H1 (cell line): ENCODE results near the gene SOX2. TPM values are rescaled to one million over a fixed set of nuclear protein-coding genes. Genes with fewer than 3 reads are reported as not detected.

Source experiments
- CTCF ChIA-PET: fragments of 300-600 bp; sonication (Branson Sonifier 250); formaldehyde crosslinking; loops from one replicate; lab custom pipeline; 2021; ENCODE audit not compliant: partially characterized antibody; lab: Charles Lee
- POLR2A ChIA-PET: fragments of 300-600 bp; sonication (Branson Sonifier 250); formaldehyde crosslinking; loops from one replicate; lab custom pipeline; 2021; ENCODE audit warnings: inconsistent platforms; ENCODE audit not compliant: partially characterized antibody; lab: Charles Lee
- DNase-seq, 2 experiments: peaks; one replicate each; pipeline versions ENCODE4 v3.0.0 to v3.0.0-alpha.2; 2010 to 2022; ENCODE audit warnings: low spot score in 2 of 2, low read depth in 1 of 2, mixed read lengths in 1 of 2
- FAIRE-seq: peaks from 2 replicates; lab custom pipeline; 2011; peaks lifted over from hg19 to GRCh38; lab: Jason Lieb, UNC
- H2AFZ ChIP-seq: 2 replicates; pipeline ENCODE4 v1.8.1; 2012; ENCODE audit warnings: low read length, inconsistent platforms
- H2AK5ac ChIP-seq: 2 replicates; pipeline ENCODE4 v1.6.1; 2013; ENCODE audit warnings: low read depth, low read length
- H2BK120ac ChIP-seq: replicated peaks from 2 replicates; pipeline ENCODE3; 2013; ENCODE audit warnings: low read depth, low read length, inconsistent platforms
- H2BK12ac ChIP-seq: 2 replicates; pipeline ENCODE4 v1.6.1; 2013; ENCODE audit warnings: low read depth, low read length
- H2BK15ac ChIP-seq: 2 replicates; pipeline ENCODE4 v1.6.1; 2013; ENCODE audit warnings: low read length
- H2BK20ac ChIP-seq: 2 replicates; pipeline ENCODE4 v1.6.1; 2013; ENCODE audit warnings: low read length
- H2BK5ac ChIP-seq: 2 replicates; pipeline ENCODE4 v1.6.1; 2013; ENCODE audit warnings: low read depth, low read length
- H3K14ac ChIP-seq: 2 replicates; pipeline ENCODE4 v1.6.1; 2013; ENCODE audit warnings: inconsistent platforms; ENCODE audit not compliant: insufficient read length
- H3K18ac ChIP-seq: 2 replicates; pipeline ENCODE4 v1.6.1; 2013; ENCODE audit warnings: low read length; ENCODE audit errors: extremely low read depth
- H3K23ac ChIP-seq: 2 replicates; pipeline ENCODE4 v1.6.1; 2013; ENCODE audit warnings: inconsistent platforms; ENCODE audit not compliant: insufficient read length
- H3K23me2 ChIP-seq: 2 replicates; pipeline ENCODE4 v1.6.1; 2013; ENCODE audit warnings: low read depth, low read length
- H3K27ac ChIP-seq: 2 replicates; pipeline ENCODE4 v1.6.1; 2011; ENCODE audit warnings: low read depth, low read length, inconsistent platforms
- H3K27me3 ChIP-seq, 4 experiments: replicated peaks in 1 of 4; 1 replicate in 1 of 4; 2 replicates in 3 of 4; pipeline versions ENCODE4 v1.6.1 to v1.8.1; 2011 to 2013; ENCODE audit warnings: low read length in 3 of 4, mild to moderate bottlenecking in 3 of 4, inconsistent platforms in 2 of 4, mixed read lengths in 2 of 4, moderate library complexity in 1 of 4; ENCODE audit not compliant: control insufficient read depth in 3 of 4, insufficient read depth in 3 of 4; ENCODE audit errors: extremely low read depth in 1 of 4
- H3K36me3 ChIP-seq, 4 experiments: 2 replicates each; pipeline versions ENCODE4 v1.6.1 to v1.8.1; 2011 to 2013; ENCODE audit warnings: mild to moderate bottlenecking in 4 of 4, low read length in 3 of 4, moderate library complexity in 2 of 4, control low read depth in 1 of 4, inconsistent platforms in 1 of 4; ENCODE audit not compliant: insufficient read depth in 4 of 4, control insufficient read depth in 2 of 4
- H3K4ac ChIP-seq: replicated peaks from 2 replicates; pipeline ENCODE3; 2013; ENCODE audit warnings: low read length, low read depth, mixed read lengths, inconsistent platforms; ENCODE audit not compliant: insufficient read length
- H3K4me1 ChIP-seq, 4 experiments: replicated peaks in 1 of 4; 1 replicate in 1 of 4; 2 replicates in 3 of 4; pipeline versions ENCODE4 v1.6.1 to v1.8.1; 2011 to 2013; ENCODE audit warnings: low read length in 3 of 4, inconsistent platforms in 2 of 4, mixed read lengths in 1 of 4; ENCODE audit not compliant: insufficient read depth in 4 of 4, control insufficient read depth in 3 of 4
- H3K4me2 ChIP-seq, 2 experiments: 2 replicates each; pipeline versions ENCODE4 v1.6.1 to v1.8.1; 2011 to 2013; ENCODE audit warnings: low read depth in 2 of 2, low read length in 2 of 2, control low read depth in 1 of 2, inconsistent platforms in 1 of 2, mild to moderate bottlenecking in 1 of 2; ENCODE audit not compliant: insufficient read depth in 1 of 2
- H3K4me3 ChIP-seq, 4 experiments: fragments of 200-600, 300-600 bp in 1 of 4; sonication (generic), shearing (Covaris generic), sonication (Bioruptor Twin) in 1 of 4; 2 replicates each; pipeline versions ENCODE4 v1.5.1 to v1.8.1; 2011 to 2016; ENCODE audit warnings: low read length in 4 of 4, low read depth in 3 of 4, control low read depth in 2 of 4, inconsistent platforms in 2 of 4, mild to moderate bottlenecking in 2 of 4, mixed read lengths in 1 of 4, moderate library complexity in 1 of 4; ENCODE audit not compliant: insufficient read depth in 2 of 4; ENCODE audit errors: extremely low read depth in 1 of 4
- H3K56ac ChIP-seq: replicated peaks from 2 replicates; pipeline ENCODE3; 2013; ENCODE audit warnings: low read depth, mild to moderate bottlenecking, mixed read lengths, low read length, inconsistent platforms; ENCODE audit not compliant: insufficient read length
- H3K79me1 ChIP-seq: 2 replicates; pipeline ENCODE4 v1.6.1; 2013; ENCODE audit warnings: low read depth, low read length, control low read depth
- H3K79me2 ChIP-seq, 2 experiments: 2 replicates each; pipeline versions ENCODE4 v1.6.1 to v1.8.1; 2012 to 2013; ENCODE audit warnings: low read length in 2 of 2, mild to moderate bottlenecking in 2 of 2, inconsistent platforms in 1 of 2; ENCODE audit not compliant: insufficient read depth in 2 of 2, control insufficient read depth in 1 of 2
- H3K9ac ChIP-seq, 4 experiments: replicated peaks in 1 of 4; 1 replicate in 1 of 4; 2 replicates in 3 of 4; pipeline versions ENCODE4 v1.6.1 to v1.8.1; 2011 to 2013; ENCODE audit warnings: low read depth in 3 of 4, low read length in 3 of 4, control low read depth in 2 of 4, mild to moderate bottlenecking in 2 of 4, moderate library complexity in 2 of 4, inconsistent platforms in 1 of 4; ENCODE audit errors: extremely low read depth in 1 of 4
- H3K9me3 ChIP-seq, 2 experiments: 2 replicates each; pipeline versions ENCODE4 v1.6.1 to v1.8.1; 2012 to 2013; ENCODE audit warnings: mild to moderate bottlenecking in 2 of 2, moderate library complexity in 2 of 2, control low read depth in 1 of 2, inconsistent platforms in 1 of 2, low read depth in 1 of 2, low read length in 1 of 2, mixed read lengths in 1 of 2; ENCODE audit not compliant: insufficient read depth in 2 of 2
- H4K20me1 ChIP-seq, 2 experiments: replicated peaks in 1 of 2; 2 replicates each; pipeline versions ENCODE3 to v1.8.1; 2011 to 2013; ENCODE audit warnings: inconsistent platforms in 2 of 2, low read length in 2 of 2, mild to moderate bottlenecking in 1 of 2; ENCODE audit not compliant: insufficient read depth in 2 of 2, control insufficient read depth in 1 of 2
- H4K5ac ChIP-seq: 2 replicates; pipeline ENCODE4 v1.6.1; 2013; ENCODE audit warnings: low read length, low read depth, mixed read lengths, inconsistent platforms; ENCODE audit not compliant: insufficient read length
- H4K8ac ChIP-seq: 2 replicates; pipeline ENCODE4 v1.8.0; 2013; ENCODE audit warnings: mild to moderate bottlenecking, moderate library complexity, low read length, inconsistent platforms; ENCODE audit not compliant: insufficient read depth; ENCODE audit errors: extremely low read depth
- H4K91ac ChIP-seq: replicated peaks from 2 replicates; pipeline ENCODE3; 2013; ENCODE audit warnings: low read length, mixed read lengths, inconsistent platforms; ENCODE audit not compliant: insufficient read length
- KDM4A ChIP-seq: IDR thresholded peaks from one replicate; pipeline ENCODE4 v1.7.1; 2012; ENCODE audit warnings: low read depth, mild to moderate bottlenecking, moderate library complexity, low read length, inconsistent platforms; ENCODE audit not compliant: severe bottlenecking
- POLR2A ChIP-seq, 2 experiments: IDR thresholded peaks; 1 replicate in 1 of 2; 2 replicates in 1 of 2; pipeline ENCODE4 v1.6.1; 2011; ENCODE audit warnings: low read depth in 2 of 2, low read length in 2 of 2, mild to moderate bottlenecking in 2 of 2; ENCODE audit errors: control extremely low read depth in 1 of 2
- RNF2 ChIP-seq: fragments of 200-900, 300-1000 bp; sonication (generic); IDR thresholded peaks from 2 replicates; pipeline ENCODE4 v1.7.1; 2016; ENCODE audit warnings: borderline replicate concordance, low read depth, mild to moderate bottlenecking, antibody characterized with exemption, low read length; ENCODE audit not compliant: poor library complexity, severe bottlenecking; ENCODE audit errors: missing control alignments
- SAP30 ChIP-seq: fragments of 300-600 bp; sonication (generic); IDR thresholded peaks from 2 replicates; pipeline ENCODE4 v1.7.1; 2012; ENCODE audit warnings: low read length, moderate library complexity, mild to moderate bottlenecking, inconsistent platforms; ENCODE audit not compliant: insufficient read depth, insufficient replicate concordance
- SRF ChIP-seq: IDR thresholded peaks from 2 replicates; pipeline ENCODE4 v1.6.1; 2011; ENCODE audit warnings: mild to moderate bottlenecking, low read depth, low read length, moderate library complexity
- TBP ChIP-seq: IDR thresholded peaks from 2 replicates; pipeline ENCODE4 v1.6.1; 2011; ENCODE audit warnings: low read depth, low read length, improper control_type of control experiment
- WGBS, 2 experiments: shearing (Covaris generic) in 1 of 2; methylation state at CpG; one replicate each; pipeline versions ENCODE4 v1.1.6 to v1.1.7; 2013 to 2015; ENCODE audit warnings: low lambda C conversion rate in 2 of 2, mixed read lengths in 2 of 2, inconsistent platforms in 1 of 2, low coverage in 1 of 2, missing lambda C conversion rate in 1 of 2; ENCODE audit not compliant: insufficient replicate concordance in 2 of 2, insufficient coverage in 1 of 2, insufficient read length in 1 of 2; ENCODE audit errors: extremely low coverage in 1 of 2, missing lambda C conversion rate in 1 of 2; 5-methylcytosine and 5-hydroxymethylcytosine counted together
- polyA plus RNA-seq, 7 experiments: library from polyadenylated mRNA; depleted of rRNA in 3 of 7; stranded (reverse) in 5 of 7; unstranded in 2 of 7; fragments of >200 nt in 5 of 7; fragments of 200-250 nt in 2 of 7; gene quantifications; 1 replicate in 5 of 7; 2 replicates in 1 of 7; 4 replicates in 1 of 7; pipeline versions ENCODE4 v1.2.1 to v1.2.3, GENCODE V29; 2011 to 2013; ENCODE audit warnings: missing spikeins in 2 of 7, mixed read lengths in 2 of 7
- total RNA-seq: library from RNA; stranded (reverse); fragmentation: NEBNext Ultra II Directional; extraction: Animal tissue kit (Norgen Biotek cat#: 25700); gene quantifications from 2 replicates; pipeline ENCODE4 v1.2.1, GENCODE V29; 2021
- TF ChIP-seq, protein P1 (sequence below): IDR thresholded peaks from 2 replicates; pipeline ENCODE4 v1.6.1; 2012; ENCODE audit warnings: inconsistent platforms
- TF ChIP-seq, protein P2 (sequence below): IDR thresholded peaks from 2 replicates; pipeline ENCODE4 v1.6.1; 2011; ENCODE audit warnings: low read depth, mild to moderate bottlenecking, low read length; ENCODE audit not compliant: insufficient read depth

The SOX2 gene
- total and polyA plus RNA-seq, 2 of the 8 experiments (the other 6 are each of a cell fraction or from before 2014, with no cell fraction given) = 149 to 247 TPM

GRCh38 chr3:181712226-181712552, 464 bp downstream of the SOX2 start:
- H2BK20ac ChIP-seq = no peak overlapping the region
- no peak overlapping the region for H2AK5ac ChIP-seq
- no peak overlapping the region for H2BK120ac ChIP-seq
- H3K9me3 ChIP-seq = no peaks in the 10 kb centered on the region
- H3K79me1 ChIP-seq = no peaks in the 10 kb centered on the region; the same call in 1 of the 2 replicates
- H4K8ac ChIP-seq = no peak overlapping the region
- no peak overlapping the region for H3K56ac ChIP-seq
- H2BK5ac ChIP-seq = peak overlapping the region; percentile 98
- no peak overlapping the region for H2BK12ac ChIP-seq
- DNase-seq (no peak), FAIRE-seq (no peak)
- H3K23me2 ChIP-seq = peaks cover 11% of the 10 kb centered on the region
- CTCF ChIA-PET = interaction anchor here (0.6 kb wide), 1 partner anchor 107 kb away, joined by 5 read pairs; no protein-coding TSS in a partner anchor
- peaks cover 0 to 44% (median 8%) of the 10 kb centered on the region in 4 experiments; a peak in 4 of 8 replicates for H3K36me3 ChIP-seq
- H3K4me3 ChIP-seq = peak overlapping the region; percentile 90 to 98 (median 96)
- TF ChIP-seq, protein P1, sequence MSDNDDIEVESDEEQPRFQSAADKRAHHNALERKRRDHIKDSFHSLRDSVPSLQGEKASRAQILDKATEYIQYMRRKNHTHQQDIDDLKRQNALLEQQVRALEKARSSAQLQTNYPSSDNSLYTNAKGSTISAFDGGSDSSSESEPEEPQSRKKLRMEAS = no peak
- no peak for TF ChIP-seq SRF
- no peak for TF ChIP-seq TBP
- TF ChIP-seq RNF2 = no peak
- TF ChIP-seq POLR2A (IDR thresholded peaks at IDR 0.05; ENCODE audit: control extremely low read depth in 1 of 2, low read depth in 2 of 2, low read length in 2 of 2) = peak in 1 of 2 experiments; percentile 21; a peak in 1 of 3 replicates
- TF ChIP-seq SAP30 = peak; percentile 17
- TF ChIP-seq, protein P2, sequence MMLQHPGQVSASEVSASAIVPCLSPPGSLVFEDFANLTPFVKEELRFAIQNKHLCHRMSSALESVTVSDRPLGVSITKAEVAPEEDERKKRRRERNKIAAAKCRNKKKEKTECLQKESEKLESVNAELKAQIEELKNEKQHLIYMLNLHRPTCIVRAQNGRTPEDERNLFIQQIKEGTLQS = no peak
- TF ChIP-seq KDM4A = no peak
- no peak overlapping the region for H2BK15ac ChIP-seq
- H3K79me2 ChIP-seq = peaks cover 13 to 61% of the 10 kb centered on the region in 2 experiments
- peaks cover 0 to 16% (median 7%) of the 10 kb centered on the region in 4 experiments; a peak in 4 of 7 replicates for H3K4me1 ChIP-seq
- H4K5ac ChIP-seq = peak overlapping the region; percentile 96
- WGBS, 2 experiments = 0% methylated on average over 23 of the region's 44 CpGs; no CpG with 5 or more reads in 1 of the 2 experiments
- H3K4me2 ChIP-seq = peak overlapping the region; percentile 75 to 94; a peak in 3 of 4 replicates
- H4K91ac ChIP-seq = no peak overlapping the region
- H3K27me3 ChIP-seq = no peaks in the 10 kb centered on the region
- no peak overlapping the region for H3K4ac ChIP-seq
- H3K23ac ChIP-seq = no peak overlapping the region
- H4K20me1 ChIP-seq = peaks cover 0 to 2% of the 10 kb centered on the region in 2 experiments
- peak overlapping the region; percentile 67; the same call in 1 of the 2 replicates for H3K27ac ChIP-seq
- POLR2A ChIA-PET = interaction anchor here (0.7 to 3.9 kb wide), 7 partner anchors 9 to 852 kb away, joined by 3 to 46 read pairs (median 6); no protein-coding TSS in a partner anchor
- peak overlapping the region; percentile 80 to 88 (median 86) for H3K9ac ChIP-seq
- no peak overlapping the region for H3K14ac ChIP-seq
- H2AFZ ChIP-seq = no peak overlapping the region
- no peak overlapping the region for H3K18ac ChIP-seq
